ENCODE data around the gene MYOZ1.
A peak's percentile ranks its signal among the peaks of the same experiment; 100 is the strongest.
"Not testable (repeated sequence)": the region's sequence is repeated elsewhere in the genome, so short reads cannot be mapped to it uniquely, and the experiment has no call there.

Gene MYOZ1

DNA sequence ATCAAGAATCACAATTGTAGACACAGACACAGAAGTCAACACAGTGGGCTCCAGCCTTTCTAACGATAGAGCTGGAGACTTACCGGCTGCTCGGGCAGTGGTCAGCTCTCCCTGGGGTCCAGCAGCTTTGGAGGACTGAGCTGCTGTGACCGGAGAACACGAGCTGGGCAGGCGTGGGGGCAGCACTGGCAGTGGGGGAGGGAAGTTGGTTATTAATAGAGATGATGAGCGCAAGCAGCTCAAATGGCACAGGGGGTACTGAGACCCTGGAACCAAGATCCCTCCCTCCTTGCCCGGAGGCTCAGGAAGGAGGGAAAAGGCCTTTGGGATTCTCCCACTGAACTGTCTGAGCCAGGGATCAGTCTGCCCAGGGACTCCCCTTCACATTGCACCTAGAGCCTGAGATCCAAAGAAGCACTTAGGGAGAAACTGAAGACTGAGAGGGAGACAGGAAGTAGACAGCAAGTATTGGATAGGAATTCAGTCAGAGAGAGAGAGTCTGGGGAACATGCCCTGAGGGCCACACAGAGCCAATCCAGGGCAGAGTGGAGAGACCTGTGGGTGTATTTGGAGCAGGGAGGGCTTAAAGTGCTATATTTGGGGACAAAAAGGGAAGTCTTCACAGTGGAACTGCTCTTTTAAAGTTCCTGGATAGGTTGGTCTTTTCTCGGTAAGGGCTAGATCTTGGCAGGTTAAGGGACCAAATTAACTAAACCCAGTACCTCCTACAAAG, at the start of gene MYOZ1:
TSS of gene MYOZ1 (minus strand) at position 147 of the 733 bp plus-strand sequence. CDS start 1,457 bp downstream, outside the sequence.
- DNase-seq (ENCODE audit: low read depth), result no peak

- DNase-seq (ENCODE audit: low read depth), result not testable (repeated sequence)
Observed at GRCh38 chr10:73690755-73691154, 49.5 kb upstream of the MYOZ1 start.

DNA sequence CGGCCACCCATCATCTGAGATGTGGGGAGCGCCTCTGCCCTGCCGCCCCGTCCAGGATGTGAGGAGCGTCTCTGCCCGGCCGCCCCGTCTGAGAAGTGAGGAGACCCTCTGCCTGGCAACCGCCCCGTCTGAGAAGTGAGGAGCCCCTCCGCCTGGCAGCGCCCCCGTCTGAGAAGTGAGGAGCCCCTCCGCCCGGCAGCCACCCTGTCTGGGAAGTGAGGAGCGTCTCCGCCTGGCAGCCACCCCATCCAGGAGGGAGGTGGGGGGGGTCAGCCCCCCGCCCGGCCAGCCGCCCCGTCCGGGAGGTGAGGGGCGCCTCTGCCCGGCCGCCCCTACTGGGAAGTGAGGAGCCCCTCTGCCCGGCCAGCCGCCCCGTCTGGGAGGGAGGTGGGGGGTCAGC, 48.3 kb upstream of the MYOZ1 start:
- not testable (repeated sequence) for DNase-seq (ENCODE audit: low read depth)

GRCh38 chr10:73687641-73688040, 46.4 kb upstream of the MYOZ1 start:
- DNase-seq (ENCODE audit: low read depth), result not testable (repeated sequence)

GRCh38 chr10:73674546-73674945, 33.3 kb upstream of the MYOZ1 start:
- not testable (repeated sequence) for DNase-seq (ENCODE audit: low read depth)

DNA sequence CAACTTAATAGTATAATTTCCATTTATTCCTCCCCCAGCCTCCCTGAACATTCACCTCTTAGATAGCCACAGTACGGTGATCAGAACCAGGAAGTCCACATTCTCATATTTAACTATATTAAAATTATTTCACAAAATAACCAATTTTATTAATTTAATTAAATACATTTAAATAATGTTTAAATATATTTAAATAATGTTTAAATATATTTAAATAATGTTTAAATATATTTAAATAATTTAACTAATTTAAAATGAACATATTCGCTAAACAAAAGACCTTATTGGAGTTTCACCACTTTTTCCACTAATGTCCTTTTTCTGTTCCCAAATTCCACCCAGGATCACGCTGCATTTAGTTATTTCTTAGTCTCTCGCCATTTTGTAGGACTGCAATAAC, 27.1 kb upstream of the MYOZ1 start:
- not testable (repeated sequence) for DNase-seq (ENCODE audit: low read depth)

DNA sequence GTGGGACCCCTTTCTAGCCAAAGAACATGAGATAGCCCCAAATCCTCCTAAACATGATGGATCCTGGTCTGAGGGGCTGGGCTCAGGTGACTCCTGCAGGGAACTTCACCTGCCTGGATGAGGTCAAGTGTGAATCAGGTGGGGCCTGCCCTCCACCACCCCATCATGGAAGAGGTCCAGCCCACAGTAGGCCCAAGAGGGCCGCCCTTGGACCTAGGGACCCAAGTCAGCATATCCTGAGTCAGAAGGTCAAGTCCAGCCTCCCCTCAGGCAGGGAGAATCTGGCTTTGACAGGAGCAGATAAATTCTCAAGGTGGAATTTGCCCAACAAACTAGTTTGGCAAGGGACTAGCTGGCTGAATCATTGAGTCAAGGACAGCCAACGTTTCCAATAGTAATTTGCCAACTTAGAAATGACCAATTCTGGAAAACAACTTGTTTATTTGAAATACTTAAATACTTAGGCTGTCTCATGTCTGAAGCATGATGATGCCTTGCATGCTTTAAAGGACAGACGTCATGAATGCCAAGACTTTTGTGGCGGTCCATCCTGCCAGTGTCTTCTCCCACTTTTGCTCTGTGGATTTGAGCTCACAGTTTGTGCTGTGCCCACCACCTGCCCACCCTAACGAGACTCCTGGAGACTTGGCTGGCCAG, 25.0 kb upstream of the MYOZ1 start:
- DNase-seq (ENCODE audit: low read depth), result peak; percentile 48

GRCh38 chr10:73665581-73665980, 24.3 kb upstream of the MYOZ1 start:
- DNase-seq (ENCODE audit: low read depth), result not testable (repeated sequence)

- not testable (repeated sequence) for DNase-seq (ENCODE audit: low read depth)
Observed at GRCh38 chr10:73664156-73665040, 23.1 kb upstream of the MYOZ1 start.

GRCh38 chr10:73663621-73664020, 22.3 kb upstream of the MYOZ1 start:
- not testable (repeated sequence) for DNase-seq (ENCODE audit: low read depth)

DNA sequence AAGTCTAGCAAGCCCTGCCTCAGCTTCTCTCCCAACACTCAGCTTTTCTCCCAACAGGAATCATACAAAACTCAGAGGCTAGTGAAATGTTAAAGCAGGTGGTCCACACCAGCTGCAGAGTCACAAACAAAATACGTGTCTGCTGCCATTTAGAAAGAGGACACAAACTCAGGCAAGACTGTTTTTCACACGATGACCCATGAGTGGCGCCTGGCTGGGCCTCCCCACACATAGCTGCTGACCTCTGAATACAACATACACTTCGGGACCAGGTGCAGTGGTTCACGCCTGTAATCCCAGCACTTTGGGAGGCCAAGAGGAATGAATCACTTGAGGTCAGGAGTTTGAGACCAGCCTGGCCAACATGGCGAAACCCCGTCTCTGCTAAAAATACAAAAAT, 21.4 kb upstream of the MYOZ1 start:
- DNase-seq (ENCODE audit: low read depth), result not testable (repeated sequence)

GRCh38 chr10:73655990-73656298, 14.7 kb upstream of the MYOZ1 start, which contains the start of gene SYNPO2L:
TSS of gene SYNPO2L (minus strand) at chr10:73656029. CDS start at chr10:73655922, 107 bp downstream.
- DNase-seq (ENCODE audit: low read depth), result no peak

GRCh38 chr10:73655257-73655989, 14.1 kb upstream of the MYOZ1 start:
- DNase-seq (ENCODE audit: low read depth), result no peak

GRCh38 chr10:73653701-73654100, 12.4 kb upstream of the MYOZ1 start:
- no peak for DNase-seq (ENCODE audit: low read depth)

DNA sequence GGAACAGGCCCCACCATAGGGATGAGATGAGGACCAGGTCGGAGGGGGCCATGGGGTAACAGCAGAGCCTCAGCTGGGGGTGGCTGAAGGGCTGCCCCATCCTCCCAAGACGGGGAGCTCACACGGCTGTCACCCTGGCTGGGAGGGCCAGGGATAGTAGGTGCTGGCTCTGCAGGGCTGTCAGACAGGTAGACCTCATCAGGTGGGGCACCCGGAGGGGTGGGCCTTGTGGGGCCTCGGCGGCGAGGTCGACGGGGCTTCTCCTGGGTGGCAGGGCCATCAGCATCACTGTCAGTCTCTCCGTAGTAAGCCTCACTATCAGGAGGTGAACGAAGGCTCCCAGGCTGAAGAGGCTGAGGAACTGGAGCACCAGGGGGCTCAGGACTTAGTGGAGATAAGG, 11.9 kb upstream of the MYOZ1 start:
- DNase-seq (ENCODE audit: low read depth), result no peak

- peak; percentile 13 for DNase-seq (ENCODE audit: low read depth)
Observed at GRCh38 chr10:73650537-73651331, 9.5 kb upstream of the MYOZ1 start.

- no peak for DNase-seq (ENCODE audit: low read depth)
Observed at GRCh38 chr10:73649876-73650536, 8.7 kb upstream of the MYOZ1 start.

DNA sequence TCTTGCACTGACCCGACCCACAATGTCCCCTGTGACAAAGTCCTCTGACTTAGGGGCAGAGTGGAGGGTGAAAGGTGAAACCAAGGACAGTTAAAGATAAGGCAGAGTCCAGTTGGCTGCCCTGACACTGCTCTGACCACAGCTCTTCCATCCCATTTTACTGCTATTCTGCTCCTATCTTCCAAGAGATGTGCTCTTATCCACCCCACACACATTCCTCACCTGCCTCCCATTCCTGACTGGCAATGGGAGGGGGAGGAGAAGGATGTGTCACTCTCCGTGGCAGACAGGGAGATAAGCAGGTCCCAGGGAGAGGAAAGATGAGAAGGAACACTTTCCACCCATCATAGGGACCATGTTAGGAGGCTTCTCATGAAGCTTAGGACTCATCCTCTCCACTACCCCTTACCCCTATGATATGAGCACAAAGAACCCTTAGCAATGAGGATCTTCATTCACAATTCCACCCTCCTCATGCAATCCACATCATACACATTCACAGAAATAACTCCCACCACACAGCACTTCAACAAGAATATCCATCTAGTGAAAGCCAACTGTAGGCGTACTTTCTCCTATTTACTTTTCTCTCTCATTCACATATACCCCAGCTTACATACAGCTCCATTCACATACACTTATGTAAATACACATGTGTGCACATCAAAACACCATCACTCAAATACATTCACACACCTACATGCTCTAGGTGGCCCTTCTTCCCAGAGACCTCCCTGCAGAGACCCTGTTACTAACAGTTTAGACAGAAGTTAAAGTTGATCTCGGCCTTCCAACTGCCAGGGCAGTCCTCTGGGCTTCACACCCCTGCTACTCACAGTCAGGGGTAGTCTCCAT, 7.9 kb upstream of the MYOZ1 start:
- no peak for DNase-seq (ENCODE audit: low read depth)

- no peak for DNase-seq (ENCODE audit: low read depth)
Observed at GRCh38 chr10:73647875-73648651, 6.8 kb upstream of the MYOZ1 start.

Measured in GM04504 (cell line).